MM.1S (cell line): ENCODE results near the gene TACO1.

Experiments used
- DNase-seq: peaks from one replicate; pipeline ENCODE4 v3.0.0-alpha.2; 2015
- H2AFZ ChIP-seq: fragments of 300-600 bp; sonication (generic); 2 replicates; pipeline ENCODE4 v1.6.0; 2016; ENCODE audit warnings: antibody characterized with exemption, low read length
- H3F3A ChIP-seq: fragments of 300-600 bp; sonication (generic); 2 replicates; pipeline ENCODE4 v1.6.1; 2016; ENCODE audit warnings: mild to moderate bottlenecking, antibody characterized with exemption, low read length, moderate library complexity, mixed read lengths; ENCODE audit not compliant: insufficient read depth
- H3K27ac ChIP-seq: fragments of 300-600 bp; sonication (generic); 2 replicates; pipeline ENCODE4 v1.5.1; 2016; ENCODE audit warnings: mild to moderate bottlenecking, low read length
- H3K27me3 ChIP-seq: fragments of 300-600 bp; sonication (generic); replicated peaks from 2 replicates; pipeline ENCODE4 v1.6.0; 2016; ENCODE audit warnings: low read length; ENCODE audit not compliant: insufficient read depth
- H3K36me3 ChIP-seq: fragments of 300-600 bp; sonication (generic); replicated peaks from 2 replicates; pipeline ENCODE4 v1.6.1; 2016; ENCODE audit warnings: mild to moderate bottlenecking, low read length, mixed read lengths; ENCODE audit not compliant: insufficient read depth
- H3K4me1 ChIP-seq: fragments of 300-600 bp; sonication (generic); 2 replicates; pipeline ENCODE4 v1.6.1; 2016; ENCODE audit warnings: low read length, mixed read lengths
- H3K4me2 ChIP-seq: fragments of 300-600 bp; sonication (generic); 2 replicates; pipeline ENCODE4 v1.6.0; 2016; ENCODE audit warnings: low read depth, low read length
- H3K4me3 ChIP-seq: fragments of 300-600 bp; sonication (generic); 2 replicates; pipeline ENCODE4 v1.5.1; 2016; ENCODE audit warnings: low read length, mixed read lengths
- H3K79me2 ChIP-seq: fragments of 300-600 bp; sonication (generic); 2 replicates; pipeline ENCODE4 v1.6.1; 2016; ENCODE audit warnings: mixed run types, low read length, mixed read lengths
- H3K9ac ChIP-seq: fragments of 300-600 bp; sonication (generic); 2 replicates; pipeline ENCODE4 v1.6.1; 2016; ENCODE audit warnings: low read length, mixed read lengths
- H3K9me2 ChIP-seq: fragments of 300-600 bp; sonication (generic); replicated peaks from 2 replicates; pipeline ENCODE4 v1.6.1; 2016; ENCODE audit warnings: mild to moderate bottlenecking, low read length, mixed read lengths; ENCODE audit not compliant: insufficient read depth
- H3K9me3 ChIP-seq: fragments of 300-600 bp; sonication (generic); replicated peaks from 2 replicates; pipeline ENCODE4 v1.6.1; 2016; ENCODE audit warnings: mild to moderate bottlenecking, low read length, mixed read lengths; ENCODE audit not compliant: insufficient read depth
- H4K20me1 ChIP-seq: fragments of 300-600 bp; sonication (generic); 2 replicates; pipeline ENCODE4 v1.6.1; 2016; ENCODE audit warnings: mild to moderate bottlenecking, low read length, moderate library complexity, mixed read lengths; ENCODE audit not compliant: insufficient read depth
- CTCF ChIP-seq: fragments of 300-600 bp; sonication (generic); IDR thresholded peaks from 2 replicates; pipeline ENCODE4 v1.5.1; 2016; ENCODE audit warnings: antibody characterized with exemption, low read length, mixed read lengths
- EZH2 ChIP-seq: fragments of 300-600 bp; sonication (generic); optimal IDR thresholded peaks from 2 replicates; pipeline ENCODE3; 2017; ENCODE audit warnings: low read depth, mild to moderate bottlenecking, antibody characterized with exemption, low read length, mixed read lengths
- EZH2phosphoT487 ChIP-seq: fragments of 300-600 bp; sonication (generic); IDR thresholded peaks from 2 replicates; pipeline ENCODE4 v1.6.1; 2018; ENCODE audit warnings: antibody characterized with exemption, low read length

Gene TACO1

GRCh38 chr17:63653050-63653449 lies 52.4 kb downstream of the TACO1 start:
- TF ChIP-seq EZH2phosphoT487 (no peak), CTCF (no peak), EZH2 (no peak)
- no peak overlapping the region for H3K27ac ChIP-seq
- no peaks in the 10 kb centered on the region for H3K4me1 ChIP-seq
- DNase-seq: no peak
- no peak overlapping the region for H2AFZ ChIP-seq
- H3K9ac ChIP-seq: no peak overlapping the region
- no peaks in the 10 kb centered on the region for H3F3A ChIP-seq
- no peaks in the 10 kb centered on the region for H3K79me2 ChIP-seq
- H3K4me3 ChIP-seq: no peak overlapping the region
- no peaks in the 10 kb centered on the region for H3K27me3 ChIP-seq
- no peaks in the 10 kb centered on the region for H3K36me3 ChIP-seq
- H3K4me2 ChIP-seq: no peak overlapping the region
- 0 out of 2 replicates have a peak, but pooled peaks cover 3% of the 10 kb centered on the region for H4K20me1 ChIP-seq
- no peaks in the 10 kb centered on the region for H3K9me2 ChIP-seq
- no peaks in the 10 kb centered on the region for H3K9me3 ChIP-seq

DNA sequence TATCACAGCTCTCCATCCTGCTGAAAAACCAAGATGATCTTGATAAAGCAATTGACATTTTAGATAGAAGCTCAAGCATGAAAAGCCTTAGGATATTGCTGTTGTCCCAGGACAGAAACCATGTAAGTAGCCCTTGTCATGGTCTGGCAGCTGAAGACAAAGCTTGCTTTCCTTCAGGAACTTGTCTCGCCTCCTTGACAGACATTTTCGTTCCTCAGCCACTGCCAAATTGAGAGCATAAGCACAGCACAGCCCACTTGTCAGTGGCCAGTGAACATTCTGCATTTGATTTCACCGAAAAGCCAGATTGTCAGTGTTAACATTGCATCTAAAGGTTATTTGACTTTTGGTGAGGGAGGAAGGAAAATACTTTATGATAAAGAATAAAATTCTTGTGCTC lies 57.1 kb downstream of the TACO1 start:
- H3K27me3 ChIP-seq: no peaks in the 10 kb centered on the region
- no peaks in the 10 kb centered on the region for H3K9me2 ChIP-seq
- no peak overlapping the region for H2AFZ ChIP-seq
- H4K20me1 ChIP-seq: no peaks in the 10 kb centered on the region
- H3K4me3 ChIP-seq: no peak overlapping the region
- H3K79me2 ChIP-seq: no peaks in the 10 kb centered on the region
- no peaks in the 10 kb centered on the region for H3F3A ChIP-seq
- no peak overlapping the region for H3K27ac ChIP-seq
- TF ChIP-seq EZH2: no peak
- TF ChIP-seq CTCF: no peak
- TF ChIP-seq EZH2phosphoT487: no peak
- no peak overlapping the region for H3K4me2 ChIP-seq
- H3K9me3 ChIP-seq: no peaks in the 10 kb centered on the region
- no peak overlapping the region for H3K9ac ChIP-seq
- no peak for DNase-seq
- no peaks in the 10 kb centered on the region for H3K4me1 ChIP-seq
- no peaks in the 10 kb centered on the region for H3K36me3 ChIP-seq
